ENCODE data around the gene SLX9. TPM values are rescaled to one million over a fixed set of nuclear protein-coding genes. Genes with fewer than 3 reads are reported as not detected.

SLX9 gene
- total RNA-seq, 1 experiment from 2014 or later = 77.2 TPM

- no peak for TF ChIP-seq STAT6 (CRISPR knock-in tag; conservative IDR thresholded peaks at IDR 0.05; ENCODE audit: low read depth)
- TF ChIP-seq MLX (CRISPR knock-in tag; IDR thresholded peaks at IDR 0.05) = no peak
- no peak for TF ChIP-seq NFATC4 (CRISPR knock-in tag; IDR thresholded peaks at IDR 0.05)
These were observed 49.4 kb upstream of the SLX9 start (continued) for GRCh38 chr21:44890338-44890931.

GRCh38 chr21:44890961-44891541 lies 48.8 kb upstream of the SLX9 start:
- CTCF ChIA-PET = no interaction called here
- no peaks in the 10 kb centered on the region for H3K27me3 Mint-ChIP-seq (ENCODE audit: low read depth)
- H3K4me1 Mint-ChIP-seq = no peaks in the 10 kb centered on the region
- no peak for ATAC-seq
- no peak overlapping the region for H3K27ac Mint-ChIP-seq
- no peak overlapping the region for H3K4me3 Mint-ChIP-seq
- no peaks in the 10 kb centered on the region for H3K9me3 Mint-ChIP-seq
- POLR2A ChIA-PET = no interaction called here
- no peaks in the 10 kb centered on the region for H3K36me3 Mint-ChIP-seq
- no peak for DNase-seq (ENCODE audit: low spot score)
- no peak for TF ChIP-seq FOXP1 (CRISPR knock-in tag; IDR thresholded peaks at IDR 0.05; ENCODE audit: borderline replicate concordance)
- no peak for TF ChIP-seq SOX15 (CRISPR knock-in tag; IDR thresholded peaks at IDR 0.05)

GRCh38 chr21:44891631-44892031 lies 48.2 kb upstream of the SLX9 start:
- ATAC-seq (no peak), DNase-seq (ENCODE audit: low spot score) (no peak)
- Mint-ChIP-seq H3K4me3 (no peak overlapping the region), H3K27ac (no peak overlapping the region), H3K27me3 (ENCODE audit: low read depth) (no peaks in the 10 kb centered on the region), H3K36me3 (no peaks in the 10 kb centered on the region), H3K4me1 (no peaks in the 10 kb centered on the region), H3K9me3 (no peaks in the 10 kb centered on the region)
- TF ChIP-seq ZNF416 (CRISPR knock-in tag; IDR thresholded peaks at IDR 0.05) (no peak), IRF2 (CRISPR knock-in tag; IDR thresholded peaks at IDR 0.05; ENCODE audit: borderline replicate concordance, low read depth) (no peak), CREB1 (CRISPR knock-in tag; IDR thresholded peaks at IDR 0.05) (no peak), ESRRA (CRISPR knock-in tag; IDR thresholded peaks at IDR 0.05; ENCODE audit: borderline replicate concordance) (no peak), ZNF396 (CRISPR knock-in tag; IDR thresholded peaks at IDR 0.05; ENCODE audit: borderline replicate concordance) (no peak), GABPB1 (CRISPR knock-in tag; IDR thresholded peaks at IDR 0.05) (no peak), ZSCAN18 (CRISPR knock-in tag; IDR thresholded peaks at IDR 0.05) (no peak), E2F5 (CRISPR knock-in tag; IDR thresholded peaks at IDR 0.05) (no peak), CDX4 (CRISPR knock-in tag; IDR thresholded peaks at IDR 0.05; ENCODE audit: borderline replicate concordance) (no peak), FOXP1 (CRISPR knock-in tag; IDR thresholded peaks at IDR 0.05; ENCODE audit: borderline replicate concordance) (no peak), CTCF (IDR thresholded peaks at IDR 0.05) (no peak)
- ChIA-PET CTCF (interaction anchor here (0.6 to 4.0 kb wide), 12 partner anchors 8 to 1489 kb away, joined by 3 to 25 read pairs (median 4); no protein-coding TSS in a partner anchor), POLR2A (no interaction called here)
